Mononuclear cell (primary cell): ENCODE data around the gene E2F1. TPM values are rescaled to one million over a fixed set of nuclear protein-coding genes. Genes with fewer than 3 reads are reported as not detected.
"Not testable (repeated sequence)": the region's sequence is repeated elsewhere in the genome, so short reads cannot be mapped to it uniquely, and the experiment has no call there.

Source experiments
- H3K27me3 ChIP-seq: 2 replicates; pipeline ENCODE4 v1.6.0; 2011; ENCODE audit warnings: low read length, control low read depth; ENCODE audit not compliant: insufficient read depth
- H3K4me1 ChIP-seq: 2 replicates; pipeline ENCODE4 v1.5.1; 2011; ENCODE audit warnings: mild to moderate bottlenecking, low read length, control low read depth; ENCODE audit not compliant: insufficient read depth
- H3K4me3 ChIP-seq: 2 replicates; pipeline ENCODE4 v1.5.1; 2011; ENCODE audit warnings: mild to moderate bottlenecking, low read length, moderate library complexity
- H3K9me3 ChIP-seq: 2 replicates; pipeline ENCODE4 v1.5.1; 2011; ENCODE audit warnings: low read depth, mild to moderate bottlenecking, control low read depth, low read length
- total RNA-seq: library from RNA; depleted of rRNA; stranded (reverse); fragments of >200 nt; gene quantifications from one replicate; pipeline ENCODE4 v1.2.3, GENCODE V29; 2012

The E2F1 gene
- total RNA-seq, 1 donor: 2.0 TPM

DNA sequence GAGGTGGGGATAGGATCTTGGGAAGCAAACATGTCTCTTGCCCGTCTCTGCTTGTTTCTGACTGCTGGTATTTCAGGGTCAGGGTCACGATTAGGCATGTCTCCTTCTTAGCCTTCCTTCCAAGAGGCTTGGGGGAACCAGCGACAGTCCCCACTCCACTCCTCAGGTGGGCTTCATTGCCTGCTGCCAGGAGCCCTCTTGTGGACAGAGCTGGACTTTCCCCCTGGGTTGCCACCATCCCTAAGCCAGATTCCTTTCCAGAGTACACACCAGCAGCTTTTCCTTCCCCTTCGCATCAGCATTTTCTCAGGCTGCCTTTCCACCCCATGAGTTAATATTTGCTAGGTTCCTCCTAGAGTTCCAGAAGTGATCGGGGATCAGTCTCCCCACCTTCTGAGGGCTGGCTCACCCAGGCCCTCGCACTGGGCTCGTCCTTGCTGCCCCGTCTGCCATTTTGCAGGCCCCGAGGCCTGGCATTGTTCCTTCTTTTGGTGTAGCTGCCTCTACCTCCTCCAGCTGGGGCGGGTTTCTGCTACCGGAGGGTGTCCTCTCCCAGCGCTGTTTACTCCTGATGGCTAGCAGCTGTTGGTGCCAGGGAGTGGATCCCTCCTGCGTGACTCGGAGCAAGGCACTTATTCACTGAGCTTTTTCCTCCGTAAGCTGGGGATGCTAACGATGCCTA is 32.8 kb downstream of the E2F1 start:
- no peaks in the 10 kb centered on the region for H3K4me1 ChIP-seq
- no peaks in the 10 kb centered on the region for H3K27me3 ChIP-seq
- no peaks in the 10 kb centered on the region for H3K9me3 ChIP-seq
- no peak overlapping the region for H3K4me3 ChIP-seq

DNA sequence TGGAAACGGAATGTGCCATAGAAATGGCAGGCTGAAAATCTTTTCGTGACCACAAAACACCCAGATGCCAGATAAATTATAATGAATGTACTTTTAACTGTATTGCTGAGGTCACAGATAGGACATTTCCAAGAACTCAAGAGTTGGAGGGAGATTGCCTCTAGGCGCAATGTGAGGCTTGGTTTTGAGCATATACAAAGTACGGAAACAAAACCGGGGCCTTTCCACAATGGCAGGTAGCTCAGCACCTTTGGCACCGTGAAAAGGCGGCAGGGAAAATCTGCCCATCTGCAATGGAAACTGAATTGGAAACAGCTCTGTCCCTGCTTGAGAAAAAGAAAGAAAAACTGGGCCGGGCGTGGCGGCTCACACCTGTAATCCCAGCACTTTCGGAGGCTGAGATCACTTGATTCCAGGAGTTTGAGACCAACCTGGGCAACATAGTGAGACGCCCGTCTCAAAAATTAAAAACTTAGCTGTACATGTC is 34.6 kb downstream of the E2F1 start:
- H3K27me3 ChIP-seq: no peaks in the 10 kb centered on the region
- no peaks in the 10 kb centered on the region for H3K4me1 ChIP-seq
- H3K4me3 ChIP-seq: no peak overlapping the region
- no peaks in the 10 kb centered on the region for H3K9me3 ChIP-seq

DNA sequence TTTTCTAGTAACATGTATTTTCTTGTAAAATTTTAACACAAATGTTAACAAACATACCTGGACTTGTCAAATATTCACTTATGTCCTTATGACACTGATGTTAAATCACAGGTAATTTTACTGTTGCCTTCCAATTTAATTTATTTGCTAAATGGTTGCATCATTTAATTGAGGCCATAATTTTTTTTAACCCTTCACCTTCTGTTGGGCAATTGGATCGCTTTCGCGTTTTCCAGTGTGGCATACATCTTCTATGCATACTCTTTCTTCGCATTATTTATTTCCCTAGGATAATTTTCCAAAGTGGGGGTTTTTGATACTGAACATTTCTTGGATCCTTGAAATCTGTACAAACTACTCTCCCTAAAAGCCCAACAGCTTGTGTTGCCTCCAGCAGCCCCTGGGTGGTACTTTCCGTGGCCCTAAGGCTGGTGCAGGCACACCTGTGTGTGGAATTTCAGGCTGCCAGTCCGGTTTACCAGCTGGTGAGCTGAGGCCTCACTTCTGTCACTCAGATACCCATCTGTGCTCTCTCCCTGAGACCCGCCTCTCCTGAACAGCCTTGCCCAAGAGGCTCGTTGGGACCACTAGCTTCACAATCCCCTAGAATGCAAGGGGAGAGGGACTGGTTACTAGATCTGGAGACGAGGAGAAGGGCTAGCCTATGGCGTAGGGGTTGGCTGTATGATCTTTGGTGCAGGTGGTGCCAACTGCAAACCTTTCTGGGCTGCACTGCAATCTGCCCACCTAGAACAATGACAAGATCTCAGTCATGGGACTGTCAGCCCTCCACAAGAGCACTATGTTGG is 35.2 kb downstream of the E2F1 start:
- H3K9me3 ChIP-seq: no peaks in the 10 kb centered on the region
- no peaks in the 10 kb centered on the region for H3K27me3 ChIP-seq
- H3K4me1 ChIP-seq: no peaks in the 10 kb centered on the region
- H3K4me3 ChIP-seq: no peak overlapping the region

DNA sequence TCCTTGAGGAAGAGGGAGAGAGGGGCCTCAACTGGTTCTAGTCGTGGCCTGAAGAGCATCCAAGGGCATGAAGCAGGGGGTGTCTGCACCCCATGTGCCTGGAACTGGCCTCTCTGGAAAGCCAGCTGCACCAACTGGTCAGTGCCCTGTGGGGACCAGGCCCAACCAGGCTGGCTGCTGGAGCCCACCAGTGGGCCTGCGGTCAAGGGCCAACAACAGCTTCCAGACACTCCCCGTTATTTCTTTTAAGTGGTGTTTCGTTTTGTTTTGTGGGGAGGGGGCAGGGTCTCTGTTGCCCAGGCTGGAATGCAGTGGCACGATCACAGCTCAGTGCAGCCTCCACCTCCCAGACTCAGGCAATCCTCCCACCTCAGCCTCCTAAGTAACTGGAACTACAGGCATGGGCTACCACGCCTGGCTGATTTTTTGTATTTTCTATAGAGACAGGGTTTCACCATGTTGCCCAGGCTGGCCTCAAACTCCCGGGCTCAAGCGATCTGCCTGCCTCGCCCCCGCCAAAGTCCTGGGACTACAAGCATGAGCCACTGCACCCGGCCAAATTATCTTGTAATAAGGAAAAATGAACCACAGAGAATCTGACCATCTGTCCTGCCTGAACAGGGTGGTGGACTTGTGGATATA is 36.0 kb downstream of the E2F1 start:
- H3K9me3 ChIP-seq: no peaks in the 10 kb centered on the region
- H3K4me3 ChIP-seq: no peak overlapping the region
- no peaks in the 10 kb centered on the region for H3K27me3 ChIP-seq
- no peaks in the 10 kb centered on the region for H3K4me1 ChIP-seq

- Histone ChIP-seq H3K9me3 (no peaks in the 10 kb centered on the region), H3K4me3 (no peak overlapping the region), H3K27me3 (no peaks in the 10 kb centered on the region), H3K4me1 (no peaks in the 10 kb centered on the region)
Observed at GRCh38 chr20:33649201-33649681, 36.9 kb downstream of the E2F1 start.

DNA sequence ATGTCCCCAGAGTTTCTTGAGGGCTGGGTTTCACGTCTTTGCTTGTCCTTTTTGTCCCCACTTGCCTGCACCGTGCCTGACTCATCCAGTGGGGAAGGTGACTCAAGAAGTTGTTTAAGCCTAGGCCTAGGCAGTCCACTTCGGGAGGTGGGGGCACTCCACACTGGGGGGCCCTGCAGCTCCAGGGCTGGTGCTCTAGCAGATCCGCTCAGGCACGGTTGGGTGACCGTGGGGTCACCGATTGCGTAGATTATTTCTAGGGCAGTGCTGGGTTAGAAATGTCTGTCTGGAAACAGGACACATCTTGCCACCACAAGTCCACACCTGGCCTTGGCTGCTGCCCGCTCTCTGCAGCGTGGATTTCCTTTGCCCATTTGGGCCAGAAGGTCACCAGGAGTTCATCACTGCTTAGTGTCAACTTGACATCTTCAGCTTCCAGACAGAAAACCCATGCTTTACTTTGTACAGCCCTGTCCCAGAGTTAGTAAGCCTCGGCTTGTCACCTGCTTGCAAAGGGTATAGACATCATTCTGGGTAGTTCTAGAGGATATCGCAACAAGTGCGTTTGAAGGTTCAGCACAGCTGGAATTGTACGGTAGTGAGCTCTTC is 37.7 kb downstream of the E2F1 start:
- Histone ChIP-seq H3K9me3 (no peaks in the 10 kb centered on the region), H3K4me3 (no peak overlapping the region), H3K4me1 (no peaks in the 10 kb centered on the region), H3K27me3 (no peaks in the 10 kb centered on the region)

DNA sequence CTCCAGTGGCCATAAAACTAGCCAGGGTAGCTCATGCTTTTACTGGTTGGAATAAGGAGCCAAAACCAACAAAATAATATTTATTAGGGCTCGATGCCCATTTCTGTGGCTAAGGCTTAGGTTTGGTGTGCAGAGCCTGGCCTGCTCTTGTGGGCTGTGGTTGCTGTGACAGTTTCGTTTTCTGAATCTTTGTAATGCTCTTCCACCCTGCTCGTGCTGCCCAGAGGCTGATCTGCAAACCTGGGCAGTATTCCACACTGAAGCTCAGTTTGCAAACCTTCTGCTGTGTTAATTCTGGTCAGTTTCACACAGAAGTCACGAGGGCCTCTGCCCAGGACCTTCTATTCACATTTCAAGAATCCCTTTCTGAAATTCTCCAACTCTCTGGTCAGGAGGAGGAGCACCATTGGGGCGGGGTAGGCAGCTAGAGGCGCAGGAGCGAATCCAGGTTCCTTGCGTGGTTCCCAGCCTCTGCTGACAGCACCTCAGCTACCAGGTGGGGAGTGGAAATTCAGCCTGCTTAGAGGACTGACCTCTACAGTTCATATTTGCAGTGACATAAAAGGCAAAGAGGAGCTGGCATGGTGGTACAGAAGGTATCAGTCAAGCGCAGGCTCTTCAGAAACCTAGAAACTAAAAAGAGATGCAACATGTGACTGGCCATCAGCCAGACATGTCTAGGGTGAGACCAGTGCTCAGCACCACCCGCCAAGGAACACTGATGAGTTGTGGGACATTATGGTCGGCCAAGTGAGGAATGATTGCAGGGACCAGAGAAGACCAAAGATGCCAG is 38.4 kb downstream of the E2F1 start:
- Histone ChIP-seq H3K27me3 (no peaks in the 10 kb centered on the region), H3K4me3 (no peak overlapping the region), H3K4me1 (no peaks in the 10 kb centered on the region), H3K9me3 (no peaks in the 10 kb centered on the region)

DNA sequence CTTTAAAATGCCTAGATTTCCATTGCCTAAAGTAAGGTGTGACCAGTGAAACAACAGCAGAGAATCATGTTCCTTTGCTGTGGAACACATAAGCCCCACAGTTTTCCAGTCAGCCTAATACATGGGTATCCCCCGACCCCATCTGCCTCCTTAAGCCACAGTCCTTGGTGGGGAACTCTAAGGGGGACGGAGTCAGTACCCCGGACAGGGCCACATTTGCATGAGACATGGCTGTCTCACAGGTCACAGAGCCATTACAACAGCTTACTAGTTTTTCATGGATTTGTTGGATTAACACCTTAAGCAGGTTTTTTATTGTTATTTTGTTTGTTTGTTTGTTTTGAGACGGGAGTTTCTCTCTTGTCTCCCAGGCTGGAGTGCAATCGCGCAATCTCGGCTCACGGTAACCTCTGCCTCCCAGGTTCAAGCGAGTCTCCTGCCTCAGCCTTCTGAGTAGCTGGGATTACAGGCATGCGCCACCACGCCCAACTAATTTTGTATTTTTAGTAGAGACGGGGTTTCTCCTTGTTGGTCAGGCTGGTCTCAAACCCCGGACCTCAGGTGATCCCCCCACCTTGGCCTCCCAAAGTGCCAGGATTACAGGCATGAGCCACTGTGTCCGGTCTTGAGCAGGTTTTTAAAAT is 39.1 kb downstream of the E2F1 start:
- not testable (repeated sequence) for H3K27me3 ChIP-seq, H3K4me3 ChIP-seq, H3K4me1 ChIP-seq, H3K9me3 ChIP-seq

DNA sequence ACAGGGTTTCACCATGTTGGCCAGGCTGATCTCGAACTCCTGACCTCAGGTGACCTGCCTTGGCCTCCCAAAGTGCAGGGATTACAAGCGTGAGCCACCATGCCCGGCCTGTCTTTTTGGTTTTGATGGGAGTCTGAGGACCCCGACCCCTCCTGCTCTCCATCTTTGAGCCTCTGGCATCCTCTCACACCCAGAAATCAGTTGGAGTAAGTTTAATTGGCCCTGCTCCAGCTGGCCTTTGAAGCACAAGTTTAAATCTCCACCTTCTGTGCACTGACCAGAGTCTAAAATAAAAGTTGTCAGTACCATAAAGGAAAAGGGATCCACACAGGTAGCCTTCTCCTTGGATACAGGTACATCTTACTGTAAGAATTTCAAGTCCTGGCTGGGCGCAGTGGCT is 40.0 kb downstream of the E2F1 start:
- no peaks in the 10 kb centered on the region for H3K27me3 ChIP-seq
- no peak overlapping the region for H3K4me3 ChIP-seq
- H3K4me1 ChIP-seq: no peaks in the 10 kb centered on the region
- H3K9me3 ChIP-seq: no peaks in the 10 kb centered on the region

DNA sequence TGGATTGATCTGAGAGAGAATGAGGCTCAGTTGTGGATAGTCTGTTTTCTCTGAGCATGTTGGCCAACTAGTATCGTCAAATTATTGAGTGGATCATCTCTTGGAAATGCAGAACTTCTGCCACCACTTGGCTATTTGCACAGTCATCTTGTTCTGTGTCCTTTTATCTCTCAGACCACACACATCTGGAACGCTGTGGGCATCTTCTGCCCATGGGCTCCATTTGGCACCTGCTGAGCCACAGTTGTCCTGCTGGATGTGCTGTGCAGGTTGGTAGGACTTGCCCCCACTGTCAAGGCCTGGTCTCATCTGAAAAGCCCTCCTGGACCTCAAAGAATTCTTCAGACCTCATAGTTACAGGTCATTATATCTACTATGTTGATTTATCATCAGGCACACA is 40.8 kb downstream of the E2F1 start:
- Histone ChIP-seq H3K4me1 (no peaks in the 10 kb centered on the region), H3K4me3 (no peak overlapping the region), H3K9me3 (no peaks in the 10 kb centered on the region), H3K27me3 (no peaks in the 10 kb centered on the region)

- H3K4me1 ChIP-seq: no peaks in the 10 kb centered on the region
- H3K27me3 ChIP-seq: no peaks in the 10 kb centered on the region
- no peaks in the 10 kb centered on the region for H3K9me3 ChIP-seq
- no peak overlapping the region for H3K4me3 ChIP-seq
Observed at GRCh38 chr20:33645072-33645358, 41.2 kb downstream of the E2F1 start.

DNA sequence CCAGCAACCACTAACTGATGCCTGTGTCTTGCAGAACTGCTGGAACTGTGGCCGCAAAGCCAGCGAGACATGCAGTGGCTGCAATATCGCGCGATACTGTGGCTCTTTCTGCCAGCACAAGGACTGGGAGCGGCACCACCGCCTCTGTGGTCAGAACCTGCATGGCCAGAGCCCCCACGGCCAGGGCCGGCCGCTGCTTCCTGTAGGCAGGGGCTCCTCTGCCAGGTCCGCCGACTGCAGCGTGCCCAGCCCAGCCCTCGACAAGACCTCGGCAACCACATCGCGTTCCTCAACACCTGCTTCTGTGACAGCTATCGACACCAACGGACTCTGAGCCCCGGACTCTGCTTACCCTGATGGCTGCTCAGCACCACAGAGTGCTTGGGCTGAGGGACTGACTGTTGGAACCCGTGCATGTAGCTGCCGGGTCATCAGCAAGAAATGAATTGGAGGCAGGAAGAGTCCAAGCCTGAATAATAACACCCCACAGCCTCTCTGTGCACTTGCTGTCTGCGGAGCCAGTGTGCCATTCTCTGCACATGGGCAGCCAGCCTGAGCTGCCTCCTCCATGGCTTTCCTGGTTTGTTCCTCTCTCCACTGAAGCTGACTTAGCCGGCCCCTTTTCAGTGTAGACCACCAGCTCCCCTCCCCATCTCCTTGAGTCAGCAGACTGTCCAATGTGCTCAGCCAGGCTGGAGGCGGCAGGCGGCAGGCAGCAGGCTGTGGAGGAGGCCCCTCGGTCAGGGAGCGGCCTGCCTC is 41.7 kb downstream of the E2F1 start:
- no peaks in the 10 kb centered on the region for H3K9me3 ChIP-seq
- H3K4me1 ChIP-seq: no peaks in the 10 kb centered on the region
- no peaks in the 10 kb centered on the region for H3K27me3 ChIP-seq
- no peak overlapping the region for H3K4me3 ChIP-seq

DNA sequence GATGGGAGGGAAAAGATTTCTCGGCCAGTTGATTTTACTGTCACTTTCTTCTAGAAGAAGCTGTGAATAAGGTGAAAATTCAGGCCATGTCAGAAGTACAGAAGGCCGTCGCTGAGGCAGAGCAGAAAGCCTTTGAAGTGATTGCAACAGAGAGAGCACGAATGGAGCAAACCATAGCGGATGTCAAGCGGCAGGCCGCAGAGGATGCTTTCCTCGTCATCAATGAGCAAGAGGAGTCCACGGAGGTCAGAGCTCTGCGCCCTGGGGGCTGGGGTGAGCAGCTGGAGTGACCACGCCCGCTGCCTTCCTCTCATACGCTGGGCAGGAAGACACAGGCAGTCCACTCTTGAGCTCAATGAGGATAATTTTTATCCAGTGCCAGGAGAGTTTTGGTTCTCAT is 45.9 kb downstream of the E2F1 start:
- Histone ChIP-seq H3K4me1 (no peaks in the 10 kb centered on the region), H3K4me3 (no peak overlapping the region), H3K27me3 (no peaks in the 10 kb centered on the region), H3K9me3 (no peaks in the 10 kb centered on the region)

DNA sequence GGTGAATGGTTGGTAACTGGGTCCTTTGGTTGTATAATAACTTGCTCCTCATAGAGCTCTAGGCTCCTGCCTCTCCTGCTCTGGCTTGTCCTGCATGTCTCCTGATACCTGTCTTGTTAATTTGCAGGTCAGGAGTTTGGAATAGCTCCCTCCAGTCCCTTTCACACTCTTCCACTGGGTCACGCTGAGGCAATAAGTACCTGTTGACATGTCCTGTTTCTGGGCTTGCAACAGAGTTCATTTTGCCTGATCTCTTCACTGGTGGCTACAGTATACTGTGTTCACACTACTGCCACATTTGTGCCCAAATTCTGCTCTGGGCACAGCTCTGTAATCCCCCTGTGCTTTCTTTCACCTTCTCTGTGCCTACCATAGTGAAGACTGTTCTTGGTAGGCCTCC is 49.4 kb downstream of the E2F1 start:
- no peak overlapping the region for H3K4me3 ChIP-seq
- H3K4me1 ChIP-seq: no peaks in the 10 kb centered on the region
- H3K9me3 ChIP-seq: no peaks in the 10 kb centered on the region
- H3K27me3 ChIP-seq: no peaks in the 10 kb centered on the region
